Panc1 (cell line): ENCODE measurements around the gene HHIP. TPM values are rescaled to one million over a fixed set of nuclear protein-coding genes. Genes with fewer than 3 reads are reported as not detected.

Source experiments
- ATAC-seq: fragments of 200-7000 bp; cut with Tn5 transposase; 2 replicates; pipeline ENCODE4 v1.9.1; 2020; ENCODE audit warnings: mild to moderate bottlenecking, moderate library complexity
- BruUV-seq: library from RNA; stranded (reverse); fragments of 400-500 nt; replicated peaks from 2 replicates; lab custom pipeline; 2021; lab: Mats Ljungman, UMichigan
- CTCF ChIA-PET: fragments of 300-600 bp; sonication (Branson Sonifier 250); formaldehyde crosslinking; loops from one replicate; lab custom pipeline; 2022; ENCODE audit warnings: antibody characterized with exemption; lab: Charles Lee
- POLR2A ChIA-PET: fragments of 300-600 bp; sonication (Branson Sonifier 250); formaldehyde crosslinking; loops from one replicate; lab custom pipeline; 2022; ENCODE audit warnings: antibody characterized with exemption; lab: Charles Lee
- DNase-seq: peaks from one replicate; pipeline ENCODE4 v3.0.0-alpha.2; 2010; ENCODE audit warnings: low read depth, low spot score
- H3K27ac ChIP-seq: 2 replicates; pipeline ENCODE4 v1.5.1; 2011; ENCODE audit warnings: mild to moderate bottlenecking, low read length, inconsistent platforms
- H3K27me3 ChIP-seq: fragments of 200-500 bp; sonication (Bioruptor generic); 2 replicates; pipeline ENCODE4 v1.6.0; 2014; ENCODE audit warnings: low read length, inconsistent platforms; ENCODE audit not compliant: control insufficient read depth, insufficient read depth
- H3K36me3 ChIP-seq: fragments of 200-500 bp; sonication (Bioruptor generic); 2 replicates; pipeline ENCODE4 v1.5.1; 2014; ENCODE audit warnings: inconsistent platforms, mild to moderate bottlenecking, low read length, moderate library complexity; ENCODE audit not compliant: control insufficient read depth, insufficient read depth
- H3K4me1 ChIP-seq: 2 replicates; pipeline ENCODE4 v1.5.1; 2011; ENCODE audit warnings: inconsistent platforms, mild to moderate bottlenecking, low read length, moderate library complexity; ENCODE audit not compliant: control insufficient read depth, insufficient read depth
- H3K4me3 ChIP-seq, 2 experiments: 2 replicates each; pipeline ENCODE4 v1.5.1; 2011 to 2012; ENCODE audit warnings: low read depth in 2 of 2, low read length in 2 of 2, mild to moderate bottlenecking in 2 of 2, inconsistent platforms in 1 of 2, moderate library complexity in 1 of 2
- H3K9me3 ChIP-seq: fragments of 200-500 bp; sonication (Bioruptor generic); 2 replicates; pipeline ENCODE4 v1.5.1; 2014; ENCODE audit warnings: low read depth, mild to moderate bottlenecking, inconsistent platforms, low read length, moderate library complexity; ENCODE audit not compliant: control insufficient read depth, insufficient read depth
- POLR2AphosphoS5 ChIP-seq: IDR thresholded peaks from 2 replicates; pipeline ENCODE4 v1.6.1; 2012; ENCODE audit warnings: mild to moderate bottlenecking, low read depth, low read length, moderate library complexity
- SIN3A ChIP-seq: IDR thresholded peaks from 2 replicates; pipeline ENCODE4 v1.6.1; 2012; ENCODE audit warnings: low read depth, mild to moderate bottlenecking, low read length, moderate library complexity, borderline replicate concordance; ENCODE audit not compliant: insufficient read depth
- TCF7L2 ChIP-seq: IDR thresholded peaks from 2 replicates; pipeline ENCODE4 v1.6.1; 2011; ENCODE audit warnings: mild to moderate bottlenecking, low read depth, low read length, inconsistent platforms
- in situ Hi-C: cut with HindIII; loops from 2 replicates; pipeline ENCODE4 v1.10.0; 2016; ENCODE audit warnings: low sequenced_read_pairs, low pct_unique_long_range_greater_than_20kb
- intact Hi-C: fragments of 100-400 bp; cut with micrococcal nuclease; formaldehyde crosslinking; loops from one replicate; pipeline ENCODE4 v1.10.0; 2022; ENCODE audit not compliant: unreplicated experiment
- total RNA-seq: library from RNA; stranded (reverse); gene quantifications from one replicate; pipeline ENCODE4 v1.2.1, GENCODE V29; 2021; ENCODE audit not compliant: unreplicated experiment
- TF ChIP-seq, protein P1 (sequence below), 2 experiments: IDR thresholded peaks; 2 replicates each; pipeline ENCODE4 v1.6.1; 2011 to 2012; ENCODE audit warnings: low read depth in 2 of 2, control low read depth in 1 of 2, low read length in 1 of 2, mild to moderate bottlenecking in 1 of 2, moderate library complexity in 1 of 2; ENCODE audit not compliant: insufficient read depth in 1 of 2
- TF ChIP-seq, protein P2 (sequence below): fragments of 450-650 bp; IDR thresholded peaks from 2 replicates; pipeline ENCODE4 v1.5.1; 2017; ENCODE audit warnings: mild to moderate bottlenecking

The HHIP gene
- total RNA-seq, 1 experiment from 2014 or later, result 0.08 TPM

DNA sequence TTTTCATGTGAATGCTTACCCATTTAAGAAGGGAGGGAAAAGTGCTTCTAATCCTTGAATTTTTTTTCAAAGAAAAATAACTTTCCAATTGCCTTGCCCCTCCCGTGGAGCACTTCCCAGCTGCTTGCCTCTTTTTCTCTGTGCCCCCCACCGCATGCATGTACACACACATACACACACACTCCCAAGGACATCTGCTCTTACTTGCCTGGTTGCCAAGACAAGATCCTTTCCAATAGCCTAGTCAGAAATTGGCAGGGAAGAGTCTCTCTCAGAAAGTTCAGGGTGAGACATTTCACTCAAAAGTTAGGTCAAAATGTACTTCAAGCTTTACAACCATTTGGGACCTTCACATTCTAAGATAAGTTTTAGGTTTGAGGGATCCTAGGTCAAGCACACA, 10.9 kb downstream of the HHIP start:
- ChIA-PET CTCF (no interaction called here), POLR2A (no interaction called here)
- ATAC-seq, result no peak
- no TSS peak for BruUV-seq
- intact Hi-C loops, result no loop called here
- no peaks in the 10 kb centered on the region for H3K27me3 ChIP-seq
- no peaks in the 10 kb centered on the region for H3K4me1 ChIP-seq
- no peak overlapping the region for H3K4me3 ChIP-seq
- H3K27ac ChIP-seq, result no peak overlapping the region
- no peaks in the 10 kb centered on the region for H3K9me3 ChIP-seq
- no peak for DNase-seq
- H3K36me3 ChIP-seq, result no peaks in the 10 kb centered on the region
- TF ChIP-seq, protein P1, sequence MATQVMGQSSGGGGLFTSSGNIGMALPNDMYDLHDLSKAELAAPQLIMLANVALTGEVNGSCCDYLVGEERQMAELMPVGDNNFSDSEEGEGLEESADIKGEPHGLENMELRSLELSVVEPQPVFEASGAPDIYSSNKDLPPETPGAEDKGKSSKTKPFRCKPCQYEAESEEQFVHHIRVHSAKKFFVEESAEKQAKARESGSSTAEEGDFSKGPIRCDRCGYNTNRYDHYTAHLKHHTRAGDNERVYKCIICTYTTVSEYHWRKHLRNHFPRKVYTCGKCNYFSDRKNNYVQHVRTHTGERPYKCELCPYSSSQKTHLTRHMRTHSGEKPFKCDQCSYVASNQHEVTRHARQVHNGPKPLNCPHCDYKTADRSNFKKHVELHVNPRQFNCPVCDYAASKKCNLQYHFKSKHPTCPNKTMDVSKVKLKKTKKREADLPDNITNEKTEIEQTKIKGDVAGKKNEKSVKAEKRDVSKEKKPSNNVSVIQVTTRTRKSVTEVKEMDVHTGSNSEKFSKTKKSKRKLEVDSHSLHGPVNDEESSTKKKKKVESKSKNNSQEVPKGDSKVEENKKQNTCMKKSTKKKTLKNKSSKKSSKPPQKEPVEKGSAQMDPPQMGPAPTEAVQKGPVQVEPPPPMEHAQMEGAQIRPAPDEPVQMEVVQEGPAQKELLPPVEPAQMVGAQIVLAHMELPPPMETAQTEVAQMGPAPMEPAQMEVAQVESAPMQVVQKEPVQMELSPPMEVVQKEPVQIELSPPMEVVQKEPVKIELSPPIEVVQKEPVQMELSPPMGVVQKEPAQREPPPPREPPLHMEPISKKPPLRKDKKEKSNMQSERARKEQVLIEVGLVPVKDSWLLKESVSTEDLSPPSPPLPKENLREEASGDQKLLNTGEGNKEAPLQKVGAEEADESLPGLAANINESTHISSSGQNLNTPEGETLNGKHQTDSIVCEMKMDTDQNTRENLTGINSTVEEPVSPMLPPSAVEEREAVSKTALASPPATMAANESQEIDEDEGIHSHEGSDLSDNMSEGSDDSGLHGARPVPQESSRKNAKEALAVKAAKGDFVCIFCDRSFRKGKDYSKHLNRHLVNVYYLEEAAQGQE (IDR thresholded peaks at IDR 0.05; ENCODE audit: insufficient read depth in 1 of 2, low read depth in 2 of 2, low read length in 1 of 2), result no peak
- TF ChIP-seq TCF7L2, result no peak
- TF ChIP-seq, protein P2, sequence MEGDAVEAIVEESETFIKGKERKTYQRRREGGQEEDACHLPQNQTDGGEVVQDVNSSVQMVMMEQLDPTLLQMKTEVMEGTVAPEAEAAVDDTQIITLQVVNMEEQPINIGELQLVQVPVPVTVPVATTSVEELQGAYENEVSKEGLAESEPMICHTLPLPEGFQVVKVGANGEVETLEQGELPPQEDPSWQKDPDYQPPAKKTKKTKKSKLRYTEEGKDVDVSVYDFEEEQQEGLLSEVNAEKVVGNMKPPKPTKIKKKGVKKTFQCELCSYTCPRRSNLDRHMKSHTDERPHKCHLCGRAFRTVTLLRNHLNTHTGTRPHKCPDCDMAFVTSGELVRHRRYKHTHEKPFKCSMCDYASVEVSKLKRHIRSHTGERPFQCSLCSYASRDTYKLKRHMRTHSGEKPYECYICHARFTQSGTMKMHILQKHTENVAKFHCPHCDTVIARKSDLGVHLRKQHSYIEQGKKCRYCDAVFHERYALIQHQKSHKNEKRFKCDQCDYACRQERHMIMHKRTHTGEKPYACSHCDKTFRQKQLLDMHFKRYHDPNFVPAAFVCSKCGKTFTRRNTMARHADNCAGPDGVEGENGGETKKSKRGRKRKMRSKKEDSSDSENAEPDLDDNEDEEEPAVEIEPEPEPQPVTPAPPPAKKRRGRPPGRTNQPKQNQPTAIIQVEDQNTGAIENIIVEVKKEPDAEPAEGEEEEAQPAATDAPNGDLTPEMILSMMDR, result no peak
- no peak for TF ChIP-seq SIN3A
- no peak for TF ChIP-seq POLR2AphosphoS5
- in situ Hi-C loops, result no loop called here

DNA sequence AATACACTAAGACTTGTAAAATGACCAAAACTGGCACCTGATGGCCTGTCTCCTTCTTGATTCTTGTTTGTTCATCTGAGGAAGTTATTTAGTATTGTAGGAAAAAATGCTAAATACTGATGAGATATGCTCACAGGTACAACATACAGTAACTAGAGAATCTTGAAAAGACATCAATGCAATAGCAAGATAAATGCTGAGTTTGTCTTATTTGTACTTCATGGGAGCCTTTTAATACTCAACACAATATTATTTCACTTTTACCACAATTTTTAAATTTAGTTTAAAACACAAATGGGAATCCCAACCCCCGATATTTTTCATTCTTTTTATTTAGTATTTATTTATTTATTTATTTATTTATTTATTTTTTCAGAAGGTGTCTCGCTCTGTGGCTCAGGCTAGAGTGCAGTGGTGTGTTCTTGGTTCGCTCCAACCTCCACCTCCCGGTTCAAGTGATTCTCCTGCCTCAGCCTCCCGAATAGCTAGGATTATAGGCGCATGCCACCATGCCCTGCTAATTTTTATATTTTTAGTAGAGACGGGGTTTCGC, 12.1 kb downstream of the HHIP start:
- H3K4me1 ChIP-seq, result no peaks in the 10 kb centered on the region
- in situ Hi-C loops, result no loop called here

More for the DNA sequence above, 12.1 kb downstream of the HHIP start:
- intact Hi-C loops, result no loop called here
- POLR2A ChIA-PET, result no interaction called here
- TF ChIP-seq, protein P2, result no peak
- TF ChIP-seq, protein P1 (IDR thresholded peaks at IDR 0.05; ENCODE audit: insufficient read depth in 1 of 2, low read depth in 2 of 2, low read length in 1 of 2), result no peak
- no TSS peak for BruUV-seq
- H3K4me3 ChIP-seq, result no peak overlapping the region
- H3K27ac ChIP-seq, result no peak overlapping the region
- no peaks in the 10 kb centered on the region for H3K27me3 ChIP-seq
- CTCF ChIA-PET, result no interaction called here
- no peak for ATAC-seq
- DNase-seq, result no peak
- no peaks in the 10 kb centered on the region for H3K9me3 ChIP-seq
- no peaks in the 10 kb centered on the region for H3K36me3 ChIP-seq
